ENCODE data around the gene ARHGEF10L.

DNA sequence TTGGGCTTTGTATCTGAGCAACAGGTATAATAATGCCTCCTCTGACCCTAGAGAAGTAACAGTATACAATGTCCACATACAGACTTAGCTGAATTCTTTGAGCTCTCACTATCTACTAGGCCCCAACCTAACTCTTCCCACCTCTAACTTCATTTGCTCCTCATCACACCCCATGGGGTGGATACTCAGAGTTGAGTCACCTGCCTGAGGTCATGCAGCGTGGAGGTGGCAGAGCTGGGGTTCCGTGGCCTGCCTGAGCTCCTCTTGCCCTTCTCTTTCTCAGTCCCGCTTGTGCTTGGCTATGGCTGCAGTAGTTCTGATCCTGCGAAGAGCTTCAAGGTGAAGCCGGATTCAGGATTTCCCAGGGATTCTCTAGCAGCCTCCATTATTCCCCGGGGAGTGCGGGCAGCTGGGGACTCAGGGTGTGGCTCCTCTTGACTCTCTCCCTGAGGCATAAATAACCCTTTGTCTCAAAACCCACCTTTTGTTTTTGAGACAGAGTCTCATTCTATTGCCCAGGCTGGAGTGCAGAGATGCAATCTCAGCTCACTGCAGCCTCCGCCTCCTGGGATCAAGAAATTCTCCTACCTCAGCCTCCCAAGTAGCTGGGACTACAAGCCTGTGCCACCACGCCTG lies 185.7 kb downstream of the ARHGEF10L start:
- TF ChIP-seq CTCF (IDR thresholded peaks at IDR 0.05; ENCODE audit: borderline replicate concordance, extremely low read depth, low read length, poor library complexity, severe bottlenecking), result no peak
- no peak for TF ChIP-seq EZH2 (IDR thresholded peaks at IDR 0.05; ENCODE audit: borderline replicate concordance, low read depth, low read length, severe bottlenecking)
